Osteoblast (primary cell): ENCODE data around the gene SRPX2. TPM values are rescaled to one million over a fixed set of nuclear protein-coding genes. Genes with fewer than 3 reads are reported as not detected.

Source experiments
- DNase-seq: peaks from one replicate; pipeline ENCODE4 v3.0.0; 2011; ENCODE audit warnings: low spot score, mixed read lengths; ENCODE audit not compliant: insufficient read length; ENCODE audit errors: missing footprints
- H2AFZ ChIP-seq: 2 replicates; pipeline ENCODE4 v1.6.0; 2011; ENCODE audit warnings: mild to moderate bottlenecking, low read length
- H3K27ac ChIP-seq: 2 replicates; pipeline ENCODE4 v1.5.1; 2011; ENCODE audit warnings: mild to moderate bottlenecking, low read depth, low read length, moderate library complexity
- H3K27me3 ChIP-seq: 2 replicates; pipeline ENCODE4 v1.6.0; 2012; ENCODE audit warnings: mild to moderate bottlenecking, control low read depth, inconsistent platforms, low read length, moderate library complexity; ENCODE audit not compliant: insufficient read depth
- H3K36me3 ChIP-seq: 2 replicates; pipeline ENCODE4 v1.5.1; 2011; ENCODE audit warnings: mild to moderate bottlenecking, low read length, control low read depth, moderate library complexity; ENCODE audit not compliant: insufficient read depth
- H3K4me1 ChIP-seq: 2 replicates; pipeline ENCODE4 v1.5.1; 2011; ENCODE audit warnings: mild to moderate bottlenecking, low read length, control low read depth, moderate library complexity; ENCODE audit not compliant: insufficient read depth
- H3K4me2 ChIP-seq: 2 replicates; pipeline ENCODE4 v1.6.0; 2011; ENCODE audit warnings: mild to moderate bottlenecking, low read length; ENCODE audit not compliant: insufficient read depth
- H3K4me3 ChIP-seq: fragments of 200-600 bp; sonication (generic); 3 replicates; pipeline ENCODE4 v1.5.1; 2012; ENCODE audit warnings: mild to moderate bottlenecking, low read length, inconsistent platforms; ENCODE audit not compliant: insufficient read depth
- H3K79me2 ChIP-seq: 2 replicates; pipeline ENCODE4 v1.6.0; 2012; ENCODE audit warnings: mild to moderate bottlenecking, low read length, control low read depth, inconsistent platforms; ENCODE audit not compliant: insufficient read depth
- H3K9me3 ChIP-seq: 2 replicates; pipeline ENCODE4 v1.5.1; 2011; ENCODE audit warnings: low read depth, low read length, control low read depth
- H4K20me1 ChIP-seq: 2 replicates; pipeline ENCODE4 v1.6.0; 2012; ENCODE audit warnings: mild to moderate bottlenecking, low read length, control low read depth; ENCODE audit not compliant: insufficient read depth
- total RNA-seq: library from RNA; depleted of rRNA; stranded (reverse); fragments of >200 nt; gene quantifications from 2 replicates; pipeline ENCODE4 v1.2.3, GENCODE V29; 2012
- TF ChIP-seq, protein P1 (sequence below): IDR thresholded peaks from 2 replicates; pipeline ENCODE4 v1.5.1; 2011; ENCODE audit warnings: mild to moderate bottlenecking, low read depth, low read length, moderate library complexity; ENCODE audit errors: extremely low read depth

SRPX2 gene
- total RNA-seq, 1 donor, result 36.9 TPM

DNA sequence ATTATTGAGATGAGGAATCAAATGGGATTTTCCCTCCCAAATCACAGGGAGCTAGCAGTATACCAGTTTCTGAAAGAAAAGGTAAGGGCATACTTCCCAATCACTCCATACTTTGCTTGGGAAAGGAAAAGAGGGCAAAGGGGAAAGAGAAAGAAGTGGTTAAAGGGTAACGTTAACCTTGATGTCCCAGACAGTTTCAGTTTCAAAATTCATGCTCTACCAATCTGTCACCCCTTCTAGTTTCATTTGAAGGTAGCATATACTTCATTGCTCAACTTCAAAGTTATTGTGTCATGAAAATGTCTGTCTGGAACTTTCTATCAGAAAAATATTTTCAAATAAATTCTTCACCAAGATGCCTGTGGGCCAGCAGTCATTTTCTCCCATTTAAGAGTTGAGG, 43.2 kb upstream of the SRPX2 start:
- H3K4me3 ChIP-seq, result no peak overlapping the region
- no peak for DNase-seq
- H3K27ac ChIP-seq, result no peak overlapping the region
- no peaks in the 10 kb centered on the region for H3K36me3 ChIP-seq
- H3K4me2 ChIP-seq, result no peak overlapping the region
- no peaks in the 10 kb centered on the region for H3K9me3 ChIP-seq
- TF ChIP-seq, protein P1, sequence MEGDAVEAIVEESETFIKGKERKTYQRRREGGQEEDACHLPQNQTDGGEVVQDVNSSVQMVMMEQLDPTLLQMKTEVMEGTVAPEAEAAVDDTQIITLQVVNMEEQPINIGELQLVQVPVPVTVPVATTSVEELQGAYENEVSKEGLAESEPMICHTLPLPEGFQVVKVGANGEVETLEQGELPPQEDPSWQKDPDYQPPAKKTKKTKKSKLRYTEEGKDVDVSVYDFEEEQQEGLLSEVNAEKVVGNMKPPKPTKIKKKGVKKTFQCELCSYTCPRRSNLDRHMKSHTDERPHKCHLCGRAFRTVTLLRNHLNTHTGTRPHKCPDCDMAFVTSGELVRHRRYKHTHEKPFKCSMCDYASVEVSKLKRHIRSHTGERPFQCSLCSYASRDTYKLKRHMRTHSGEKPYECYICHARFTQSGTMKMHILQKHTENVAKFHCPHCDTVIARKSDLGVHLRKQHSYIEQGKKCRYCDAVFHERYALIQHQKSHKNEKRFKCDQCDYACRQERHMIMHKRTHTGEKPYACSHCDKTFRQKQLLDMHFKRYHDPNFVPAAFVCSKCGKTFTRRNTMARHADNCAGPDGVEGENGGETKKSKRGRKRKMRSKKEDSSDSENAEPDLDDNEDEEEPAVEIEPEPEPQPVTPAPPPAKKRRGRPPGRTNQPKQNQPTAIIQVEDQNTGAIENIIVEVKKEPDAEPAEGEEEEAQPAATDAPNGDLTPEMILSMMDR, result no peak
- no peak overlapping the region for H2AFZ ChIP-seq
- no peaks in the 10 kb centered on the region for H4K20me1 ChIP-seq
- peaks cover 13% of the 10 kb centered on the region for H3K27me3 ChIP-seq
- H3K4me1 ChIP-seq, result no peaks in the 10 kb centered on the region
- H3K79me2 ChIP-seq, result no peaks in the 10 kb centered on the region

DNA sequence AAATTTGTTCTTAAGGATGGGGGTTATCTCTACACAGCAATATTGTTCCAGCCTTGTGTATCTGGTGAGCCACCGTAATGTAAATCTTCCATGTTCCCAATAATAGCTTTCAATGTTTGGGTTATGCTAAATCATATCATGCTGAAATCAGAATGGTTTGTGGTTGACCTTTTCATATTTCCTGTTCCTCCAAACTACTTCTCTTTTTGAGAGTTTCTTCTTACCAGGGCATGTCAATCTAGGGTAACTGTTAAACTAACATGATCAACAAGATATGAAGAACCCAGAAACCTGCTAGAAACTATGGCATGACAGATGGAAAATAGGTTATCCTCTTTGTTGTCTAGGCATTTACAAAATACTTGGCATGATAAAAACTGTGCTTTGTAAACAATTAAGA, 37.2 kb upstream of the SRPX2 start:
- Histone ChIP-seq H3K79me2 (no peaks in the 10 kb centered on the region), H3K9me3 (no peaks in the 10 kb centered on the region), H3K27ac (no peak overlapping the region), H3K4me2 (no peak overlapping the region), H3K36me3 (no peaks in the 10 kb centered on the region), H3K4me1 (no peaks in the 10 kb centered on the region), H4K20me1 (no peaks in the 10 kb centered on the region), H2AFZ (no peak overlapping the region), H3K4me3 (no peak overlapping the region), H3K27me3 (peaks cover 5% of the 10 kb centered on the region)
- DNase-seq, result no peak
- TF ChIP-seq, protein P1, result no peak

DNA sequence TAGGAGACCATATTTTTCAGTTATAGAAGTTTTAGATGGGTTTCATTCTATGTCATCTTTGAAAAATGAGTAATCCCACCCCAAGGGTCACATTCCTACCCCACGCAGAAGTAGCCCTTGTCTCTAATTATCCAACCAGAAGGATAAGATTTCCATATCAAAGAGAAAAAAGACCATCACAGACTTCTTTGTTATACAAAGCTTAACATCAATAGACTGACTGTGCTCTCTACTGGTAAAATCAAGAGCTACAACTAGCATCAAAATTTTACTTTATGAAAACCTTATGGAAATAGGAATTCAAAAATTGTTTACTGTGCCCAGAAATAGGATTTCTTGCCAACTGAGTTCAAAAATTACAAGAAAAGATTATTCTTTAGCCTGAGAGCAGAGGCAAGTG, 34.4 kb upstream of the SRPX2 start:
- no peak overlapping the region for H3K27ac ChIP-seq
- no peaks in the 10 kb centered on the region for H3K36me3 ChIP-seq
- no peaks in the 10 kb centered on the region for H3K79me2 ChIP-seq
- no peaks in the 10 kb centered on the region for H3K9me3 ChIP-seq
- H3K4me3 ChIP-seq, result no peak overlapping the region
- H3K27me3 ChIP-seq, result peaks cover under 1% of the 10 kb centered on the region
- no peak overlapping the region for H3K4me2 ChIP-seq
- TF ChIP-seq, protein P1, result peak; percentile 18
- H4K20me1 ChIP-seq, result no peaks in the 10 kb centered on the region
- no peak for DNase-seq
- H3K4me1 ChIP-seq, result no peaks in the 10 kb centered on the region
- H2AFZ ChIP-seq, result no peak overlapping the region

GRCh38 chrX:100611951-100612350, 32.0 kb upstream of the SRPX2 start:
- TF ChIP-seq, protein P1, result no peak
- Histone ChIP-seq H3K4me3 (no peak overlapping the region), H3K36me3 (no peaks in the 10 kb centered on the region), H4K20me1 (no peaks in the 10 kb centered on the region), H3K27ac (no peak overlapping the region), H2AFZ (no peak overlapping the region), H3K9me3 (no peaks in the 10 kb centered on the region), H3K4me2 (no peak overlapping the region), H3K27me3 (no peaks in the 10 kb centered on the region), H3K79me2 (no peaks in the 10 kb centered on the region), H3K4me1 (no peaks in the 10 kb centered on the region)
- no peak for DNase-seq
